ENCODE results near the gene UBE2C. TPM values are rescaled to one million over a fixed set of nuclear protein-coding genes. Genes with fewer than 3 reads are reported as not detected.
A peak's percentile ranks its signal among the peaks of the same experiment; 100 is the strongest.
"Not testable (repeated sequence)": the region's sequence is repeated elsewhere in the genome, so short reads cannot be mapped to it uniquely, and the experiment has no call there.

The UBE2C gene
- total RNA-seq, 1 donor from 2014 or later, result 69.0 TPM

DNA sequence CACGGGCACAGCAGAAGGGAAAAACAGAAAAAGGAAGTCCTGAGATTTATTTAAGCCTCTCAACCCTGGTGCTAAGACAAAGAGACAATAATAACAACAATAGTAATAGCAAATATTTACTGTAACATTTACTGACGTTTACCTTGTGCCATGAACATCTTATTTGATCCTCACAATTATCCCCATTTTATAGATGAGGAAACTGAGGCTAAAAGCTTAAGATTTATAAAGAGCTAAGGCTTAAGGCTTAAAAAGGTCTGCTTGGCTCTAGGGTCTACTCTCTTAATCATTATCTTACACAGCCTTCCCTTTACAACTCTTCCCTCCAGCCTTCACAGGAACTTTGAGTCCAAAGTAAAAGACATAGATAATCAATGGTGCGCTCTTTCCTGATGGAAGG lies 24.1 kb upstream of the UBE2C start:
- no peaks in the 10 kb centered on the region for H3K36me3 Mint-ChIP-seq (ENCODE audit: insufficient read depth)
- H3K9me3 Mint-ChIP-seq (ENCODE audit: low read depth), result no peaks in the 10 kb centered on the region
- no peak overlapping the region for H3K4me3 Mint-ChIP-seq (ENCODE audit: low read depth)
- peaks cover 4% of the 10 kb centered on the region for H3K27me3 Mint-ChIP-seq
- peaks cover 10% of the 10 kb centered on the region for H3K4me1 Mint-ChIP-seq (ENCODE audit: low read depth)
- DNase-seq (ENCODE audit: low spot score, unreplicated experiment), result no peak
- no peak overlapping the region for H3K27ac Mint-ChIP-seq
- TF ChIP-seq, protein P1, sequence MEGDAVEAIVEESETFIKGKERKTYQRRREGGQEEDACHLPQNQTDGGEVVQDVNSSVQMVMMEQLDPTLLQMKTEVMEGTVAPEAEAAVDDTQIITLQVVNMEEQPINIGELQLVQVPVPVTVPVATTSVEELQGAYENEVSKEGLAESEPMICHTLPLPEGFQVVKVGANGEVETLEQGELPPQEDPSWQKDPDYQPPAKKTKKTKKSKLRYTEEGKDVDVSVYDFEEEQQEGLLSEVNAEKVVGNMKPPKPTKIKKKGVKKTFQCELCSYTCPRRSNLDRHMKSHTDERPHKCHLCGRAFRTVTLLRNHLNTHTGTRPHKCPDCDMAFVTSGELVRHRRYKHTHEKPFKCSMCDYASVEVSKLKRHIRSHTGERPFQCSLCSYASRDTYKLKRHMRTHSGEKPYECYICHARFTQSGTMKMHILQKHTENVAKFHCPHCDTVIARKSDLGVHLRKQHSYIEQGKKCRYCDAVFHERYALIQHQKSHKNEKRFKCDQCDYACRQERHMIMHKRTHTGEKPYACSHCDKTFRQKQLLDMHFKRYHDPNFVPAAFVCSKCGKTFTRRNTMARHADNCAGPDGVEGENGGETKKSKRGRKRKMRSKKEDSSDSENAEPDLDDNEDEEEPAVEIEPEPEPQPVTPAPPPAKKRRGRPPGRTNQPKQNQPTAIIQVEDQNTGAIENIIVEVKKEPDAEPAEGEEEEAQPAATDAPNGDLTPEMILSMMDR (IDR thresholded peaks at IDR 0.05; ENCODE audit: unreplicated experiment), result no peak

DNA sequence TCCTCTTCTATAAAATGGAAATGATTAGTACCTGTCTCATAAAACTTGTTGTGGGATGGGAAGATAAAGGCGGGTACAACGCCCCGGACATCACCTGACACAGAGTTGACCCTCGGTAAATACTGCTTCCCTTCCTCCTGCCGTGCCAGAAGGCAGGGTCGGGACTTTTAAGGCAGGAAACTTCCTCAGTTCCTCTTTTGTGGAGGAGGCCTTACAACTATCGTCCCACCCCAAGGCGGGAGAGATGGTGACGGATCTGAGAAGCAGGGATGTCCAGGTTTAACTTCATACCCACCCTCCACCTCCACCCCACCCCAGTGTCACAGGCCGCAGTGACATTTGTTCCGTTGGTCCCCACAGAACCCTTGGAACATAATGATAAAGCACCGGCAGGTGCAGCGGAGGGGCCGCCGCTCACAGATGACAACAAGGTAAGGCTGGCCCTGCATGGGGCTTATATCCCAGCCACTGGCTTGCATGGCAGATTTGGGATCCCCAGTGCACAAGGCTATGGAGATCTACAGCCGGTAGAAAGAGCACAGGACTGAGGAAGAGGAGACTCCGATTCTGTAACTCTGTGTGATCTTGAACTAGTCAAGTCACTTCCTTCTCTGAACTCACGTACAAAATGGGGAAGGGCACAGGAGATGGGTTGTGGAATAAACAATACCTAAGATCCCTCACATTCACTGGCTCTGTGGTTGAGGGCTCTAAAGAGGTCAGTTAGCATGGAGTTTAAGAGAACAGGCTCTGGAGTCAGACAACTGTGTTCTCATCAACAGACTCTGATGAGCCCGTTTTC lies 19.9 kb upstream of the UBE2C start:
- TF ChIP-seq, protein P1 (IDR thresholded peaks at IDR 0.05; ENCODE audit: unreplicated experiment), result no peak
- Mint-ChIP-seq H3K4me1 (ENCODE audit: low read depth) (peaks cover 10% of the 10 kb centered on the region), H3K27ac (peak overlapping the region; percentile 85), H3K36me3 (ENCODE audit: insufficient read depth) (peaks cover 11% of the 10 kb centered on the region), H3K27me3 (peaks cover 4% of the 10 kb centered on the region), H3K4me3 (ENCODE audit: low read depth) (peak overlapping the region; percentile 82), H3K9me3 (ENCODE audit: low read depth) (no peaks in the 10 kb centered on the region)
- DNase-seq (ENCODE audit: low spot score, unreplicated experiment), result no peak

DNA sequence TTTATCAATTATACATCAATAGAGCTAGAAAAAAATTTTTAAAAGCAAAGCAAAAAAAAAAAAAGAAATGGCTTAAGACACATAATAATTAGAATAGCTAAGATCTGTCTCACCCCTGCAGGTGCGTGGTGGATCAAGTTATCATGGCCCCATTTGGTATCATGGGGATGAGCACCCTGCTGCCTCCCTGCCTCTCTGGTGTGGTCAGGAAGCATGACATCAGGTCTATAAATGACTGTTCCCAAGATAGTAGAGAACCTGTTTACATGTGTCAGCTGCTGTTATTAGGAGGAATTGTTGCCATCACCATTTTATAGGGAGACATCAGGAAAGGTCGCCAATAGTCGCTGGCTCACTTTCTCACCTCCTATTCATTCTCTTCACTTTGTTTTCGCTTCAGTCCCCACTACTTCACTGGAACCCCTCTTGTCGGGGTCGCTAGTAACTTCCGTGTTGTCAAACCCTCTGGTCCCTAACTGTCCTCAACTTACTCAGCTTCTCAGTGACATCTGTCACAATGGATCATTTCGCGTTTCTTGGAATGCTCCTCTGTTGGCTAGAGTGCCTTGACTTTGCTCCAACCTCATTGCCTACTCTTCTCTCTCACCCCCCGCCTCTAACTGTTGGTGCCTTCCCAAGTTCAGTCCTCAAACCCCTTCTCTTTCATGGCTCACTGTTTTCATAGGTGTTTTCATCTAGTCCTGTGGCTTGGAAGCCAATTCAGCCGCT lies 15.9 kb upstream of the UBE2C start:
- Mint-ChIP-seq H3K36me3 (ENCODE audit: insufficient read depth) (peaks cover 12% of the 10 kb centered on the region), H3K9me3 (ENCODE audit: low read depth) (no peaks in the 10 kb centered on the region), H3K27me3 (no peaks in the 10 kb centered on the region), H3K4me1 (ENCODE audit: low read depth) (peaks cover 9% of the 10 kb centered on the region), H3K4me3 (ENCODE audit: low read depth) (no peak overlapping the region), H3K27ac (no peak overlapping the region)
- TF ChIP-seq, protein P1 (IDR thresholded peaks at IDR 0.05; ENCODE audit: unreplicated experiment), result no peak
- no peak for DNase-seq (ENCODE audit: low spot score, unreplicated experiment)

DNA sequence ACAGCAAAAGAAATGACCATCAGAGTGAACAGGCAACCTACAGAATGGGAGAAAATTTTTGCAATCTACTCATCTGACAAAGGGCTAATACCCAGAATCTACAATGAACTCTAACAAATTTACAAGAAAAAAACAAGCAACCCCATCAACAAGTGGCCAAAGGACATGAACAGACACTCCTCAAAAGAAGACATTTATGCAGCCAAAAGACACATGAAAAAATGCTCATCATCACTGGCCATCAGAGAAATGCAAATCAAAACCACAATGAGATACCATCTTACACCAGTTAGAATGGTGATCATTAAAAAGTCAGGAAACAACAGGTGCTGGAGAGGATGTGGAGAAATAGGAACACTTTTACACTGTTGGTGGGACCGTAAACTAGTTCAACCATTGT lies 14.9 kb upstream of the UBE2C start:
- not testable (repeated sequence) for H3K27me3 Mint-ChIP-seq; H3K4me1 Mint-ChIP-seq (ENCODE audit: low read depth); H3K27ac Mint-ChIP-seq; H3K4me3 Mint-ChIP-seq (ENCODE audit: low read depth); DNase-seq (ENCODE audit: low spot score, unreplicated experiment); H3K9me3 Mint-ChIP-seq (ENCODE audit: low read depth)
- peaks cover 15% of the 10 kb centered on the region for H3K36me3 Mint-ChIP-seq (ENCODE audit: insufficient read depth)

DNA sequence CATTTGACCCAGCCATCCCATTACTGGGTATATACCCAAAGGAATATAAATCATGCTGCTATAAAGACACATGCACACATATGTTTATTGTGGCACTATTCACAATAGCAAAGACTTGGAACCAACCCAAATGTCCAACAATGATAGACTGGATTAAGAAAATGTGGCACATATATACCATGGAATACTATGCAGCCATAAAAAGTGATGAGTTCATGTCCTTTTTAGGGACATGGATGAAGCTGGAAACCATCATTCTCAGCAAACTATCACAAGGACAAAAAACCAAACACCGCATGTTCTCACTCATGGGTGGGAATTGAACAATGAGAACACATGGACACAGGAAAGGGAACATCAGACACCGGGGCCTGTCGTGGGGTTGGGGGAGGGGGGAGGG lies 14.5 kb upstream of the UBE2C start:
- not testable (repeated sequence) for H3K4me3 Mint-ChIP-seq (ENCODE audit: low read depth); H3K27me3 Mint-ChIP-seq; H3K27ac Mint-ChIP-seq; H3K9me3 Mint-ChIP-seq (ENCODE audit: low read depth); DNase-seq (ENCODE audit: low spot score, unreplicated experiment); H3K4me1 Mint-ChIP-seq (ENCODE audit: low read depth)
- peaks cover 15% of the 10 kb centered on the region for H3K36me3 Mint-ChIP-seq (ENCODE audit: insufficient read depth)

DNA sequence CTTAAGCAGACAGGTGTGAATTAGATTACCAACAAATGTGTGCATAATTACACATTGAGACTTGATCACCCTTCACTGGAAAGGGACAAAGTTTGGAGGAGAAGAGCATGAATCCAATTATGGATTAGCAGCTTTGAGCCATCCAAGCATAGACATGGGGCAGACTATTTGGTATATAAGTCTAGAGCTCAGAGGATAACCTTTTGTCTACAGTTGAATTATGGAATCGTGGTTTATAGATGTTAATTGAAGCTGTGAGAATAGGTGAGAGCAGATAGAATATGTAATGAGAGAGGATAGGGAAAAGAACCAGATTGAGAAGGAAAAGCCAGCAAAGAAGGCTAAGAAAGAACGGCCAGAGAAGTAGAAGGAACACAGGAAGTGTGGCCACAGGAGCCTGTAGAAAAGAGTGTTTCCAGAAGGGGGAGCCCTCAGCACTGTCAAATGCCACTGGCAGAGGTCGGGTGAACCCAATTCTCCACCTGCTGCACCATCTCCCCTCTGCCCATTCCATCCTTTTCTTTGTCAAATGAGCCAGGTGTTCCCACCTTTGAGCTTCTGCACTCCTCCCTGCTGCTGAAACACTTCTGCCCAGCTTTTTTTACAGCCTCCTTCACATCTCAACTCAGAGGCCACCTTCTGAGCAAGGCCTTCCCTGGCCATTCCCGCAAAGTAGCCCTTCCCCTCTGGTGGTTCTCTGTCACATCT lies 13.4 kb upstream of the UBE2C start:
- DNase-seq (ENCODE audit: low spot score, unreplicated experiment), result peak; percentile 24
- H3K4me1 Mint-ChIP-seq (ENCODE audit: low read depth), result no peaks in the 10 kb centered on the region
- H3K36me3 Mint-ChIP-seq (ENCODE audit: insufficient read depth), result peaks cover 14% of the 10 kb centered on the region
- TF ChIP-seq, protein P1 (IDR thresholded peaks at IDR 0.05; ENCODE audit: unreplicated experiment), result peak; percentile 70
- H3K27me3 Mint-ChIP-seq, result no peaks in the 10 kb centered on the region
- H3K9me3 Mint-ChIP-seq (ENCODE audit: low read depth), result no peaks in the 10 kb centered on the region
- H3K27ac Mint-ChIP-seq, result no peak overlapping the region
- no peak overlapping the region for H3K4me3 Mint-ChIP-seq (ENCODE audit: low read depth)
